A673 (cell line): ENCODE measurements around the gene EHMT1. TPM values are rescaled to one million over a fixed set of nuclear protein-coding genes. Genes with fewer than 3 reads are reported as not detected.

ENCODE experiments used
- BruUV-seq: library from RNA; stranded (reverse); fragments of 400-500 nt; replicated peaks from 2 replicates; lab custom pipeline; 2021; lab: Mats Ljungman, UMichigan
- CTCF ChIA-PET: fragments of 300-600 bp; sonication (Branson Sonifier 250); formaldehyde crosslinking; loops from one replicate; lab custom pipeline; 2022; ENCODE audit warnings: antibody characterized with exemption; lab: Charles Lee
- POLR2A ChIA-PET: fragments of 300-600 bp; sonication (Branson Sonifier 250); formaldehyde crosslinking; loops from one replicate; lab custom pipeline; 2022; ENCODE audit warnings: antibody characterized with exemption; ENCODE audit not compliant: low non-redundant PET; lab: Charles Lee
- DNase-seq: peaks from one replicate; pipeline ENCODE4 v3.0.0-alpha.2; 2015; ENCODE audit warnings: low spot score
- H3K27ac ChIP-seq: fragments of 200-600 bp; sonication (generic); 2 replicates; pipeline ENCODE4 v1.5.1; 2016; ENCODE audit warnings: mixed run types, low read depth, mild to moderate bottlenecking, mixed read lengths, antibody characterized with exemption, low read length; ENCODE audit not compliant: poor library complexity, severe bottlenecking
- H3K27me3 ChIP-seq: fragments of 200-600 bp; sonication (generic); replicated peaks from 2 replicates; pipeline ENCODE4 v1.6.1; 2017; ENCODE audit warnings: mixed run types, low read depth, mild to moderate bottlenecking, mixed read lengths, antibody characterized with exemption, low read length; ENCODE audit not compliant: insufficient read depth, poor library complexity
- H3K36me3 ChIP-seq: fragments of 200-600 bp; sonication (generic); 2 replicates; pipeline ENCODE4 v1.6.1; 2016; ENCODE audit warnings: mixed run types, mild to moderate bottlenecking, mixed read lengths, antibody characterized with exemption, low read length; ENCODE audit not compliant: insufficient read depth, poor library complexity, severe bottlenecking
- H3K4me1 ChIP-seq: fragments of 200-600 bp; sonication (generic); 2 replicates; pipeline ENCODE4 v1.6.1; 2017; ENCODE audit warnings: mixed run types, mild to moderate bottlenecking, mixed read lengths, antibody characterized with exemption, low read length; ENCODE audit not compliant: insufficient read depth, poor library complexity, severe bottlenecking
- H3K4me3 ChIP-seq: fragments of 200-600 bp; sonication (generic); 2 replicates; pipeline ENCODE4 v1.5.1; 2016; ENCODE audit warnings: low read depth, mixed run types, mild to moderate bottlenecking, mixed read lengths, low read length; ENCODE audit not compliant: poor library complexity, severe bottlenecking
- H3K9me3 ChIP-seq: fragments of 200-600 bp; sonication (generic); 2 replicates; pipeline ENCODE4 v1.6.1; 2016; ENCODE audit warnings: mixed run types, low read depth, mild to moderate bottlenecking, mixed read lengths, antibody characterized with exemption, low read length; ENCODE audit not compliant: poor library complexity, severe bottlenecking
- CTCF ChIP-seq: fragments of 300-800, 200-600 bp; sonication (generic); conservative IDR thresholded peaks from 2 replicates; pipeline ENCODE4 v1.5.1; 2017; ENCODE audit warnings: low read depth, mild to moderate bottlenecking, antibody characterized with exemption, low read length, moderate library complexity, mixed read lengths
- EZH2 ChIP-seq: fragments of 200-600 bp; sonication (generic); IDR thresholded peaks from 2 replicates; pipeline ENCODE4 v1.6.1; 2017; ENCODE audit warnings: borderline replicate concordance, low read depth, mild to moderate bottlenecking, mixed read lengths, antibody characterized with exemption, low read length; ENCODE audit not compliant: poor library complexity, severe bottlenecking
- intact Hi-C: fragments of 100-400 bp; cut with micrococcal nuclease; formaldehyde crosslinking; loops from one replicate; pipeline ENCODE4 v1.10.0; 2022; ENCODE audit not compliant: unreplicated experiment
- total RNA-seq: library from RNA; stranded (reverse); gene quantifications from 2 replicates; pipeline ENCODE4 v1.2.3, GENCODE V29; 2021

EHMT1 gene
- total RNA-seq, 1 experiment from 2014 or later, result 115 TPM

GRCh38 chr9:137786511-137786920 is 167.7 kb downstream of the EHMT1 start:
- intact Hi-C loops, result no loop called here
- Histone ChIP-seq H3K36me3 (peaks cover 28% of the 10 kb centered on the region), H3K4me1 (no peaks in the 10 kb centered on the region), H3K27me3 (no peaks in the 10 kb centered on the region), H3K4me3 (no peak overlapping the region), H3K27ac (no peak overlapping the region), H3K9me3 (no peaks in the 10 kb centered on the region)
- no peak for DNase-seq
- ChIA-PET CTCF (no interaction called here), POLR2A (no interaction called here)
- BruUV-seq, result no TSS peak
- TF ChIP-seq EZH2, result no peak
- TF ChIP-seq CTCF, result no peak

- TF ChIP-seq EZH2 (no peak), CTCF (no peak)
- ChIA-PET CTCF (no interaction called here), POLR2A (no interaction called here)
- H3K4me3 ChIP-seq, result no peak overlapping the region
- no TSS peak for BruUV-seq
- H3K27ac ChIP-seq, result peak overlapping the region; percentile 37
- H3K9me3 ChIP-seq, result no peaks in the 10 kb centered on the region
- intact Hi-C loops, result no loop called here
- no peak for DNase-seq
- peaks cover 25% of the 10 kb centered on the region for H3K36me3 ChIP-seq
- no peaks in the 10 kb centered on the region for H3K4me1 ChIP-seq
- H3K27me3 ChIP-seq, result no peaks in the 10 kb centered on the region
Measured at GRCh38 chr9:137787381-137787780, 168.6 kb downstream of the EHMT1 start.

GRCh38 chr9:137787786-137788505 is 169.1 kb downstream of the EHMT1 start:
- BruUV-seq, result no TSS peak
- ChIA-PET CTCF (no interaction called here), POLR2A (no interaction called here)
- Histone ChIP-seq H3K27me3 (no peaks in the 10 kb centered on the region), H3K4me1 (no peaks in the 10 kb centered on the region), H3K27ac (peak overlapping the region; percentile 37), H3K4me3 (no peak overlapping the region), H3K36me3 (peaks cover 20% of the 10 kb centered on the region), H3K9me3 (no peaks in the 10 kb centered on the region)
- intact Hi-C loops, result no loop called here
- TF ChIP-seq CTCF, result no peak
- TF ChIP-seq EZH2, result no peak
- no peak for DNase-seq
